Stimulated activated CD4-positive, alpha-beta T cell treated with anti-CD3 and anti-CD28 coated beads, Interleukin-1b, Interleukin-23, amount 100 ng/mL, for 1 hour (primary cell): Measurements from ENCODE around the gene BCL2L12.
"Not testable (repeated sequence)": the region's sequence is repeated elsewhere in the genome, so short reads cannot be mapped to it uniquely, and the experiment has no call there.

Source experiments
- DNase-seq, 2 donors: peaks; one replicate each; pipeline ENCODE4 v3.0.0-alpha.2; 2020; ENCODE audit warnings: low read depth in 2 of 2

Gene BCL2L12

DNA sequence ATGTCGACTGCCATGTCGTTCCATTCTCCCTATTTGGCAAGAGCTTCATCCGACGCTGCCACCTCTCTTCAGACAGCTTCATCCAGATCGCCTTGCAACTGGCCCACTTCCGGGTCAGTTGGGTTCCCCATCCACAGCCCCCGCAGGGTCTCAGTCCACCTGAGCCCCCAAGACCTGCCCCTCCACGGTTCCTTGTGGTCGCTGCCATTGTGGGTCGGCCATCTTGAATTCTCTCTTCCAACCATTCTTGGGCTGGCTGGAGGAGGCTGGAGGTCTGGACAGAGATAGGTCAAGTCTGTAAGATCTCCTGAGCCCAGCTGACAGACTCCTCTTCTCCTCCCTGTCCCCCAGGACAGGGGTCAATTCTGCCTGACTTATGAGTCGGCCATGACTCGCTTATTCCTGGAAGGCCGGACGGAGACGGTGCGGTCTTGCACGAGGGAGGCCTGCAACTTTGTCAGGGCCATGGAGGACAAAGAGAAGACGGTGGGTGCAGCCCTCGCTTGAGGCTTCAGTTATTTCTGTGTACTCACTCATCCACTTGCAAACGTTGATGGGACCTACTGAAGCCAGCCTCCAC is 44.7 kb downstream of the BCL2L12 start:
- DNase-seq: no peak

- no peak for DNase-seq
Measured at GRCh38 chr19:49712397-49712859, 46.7 kb downstream of the BCL2L12 start.

GRCh38 chr19:49713236-49713845 is 47.6 kb downstream of the BCL2L12 start:
- no peak for DNase-seq

DNA sequence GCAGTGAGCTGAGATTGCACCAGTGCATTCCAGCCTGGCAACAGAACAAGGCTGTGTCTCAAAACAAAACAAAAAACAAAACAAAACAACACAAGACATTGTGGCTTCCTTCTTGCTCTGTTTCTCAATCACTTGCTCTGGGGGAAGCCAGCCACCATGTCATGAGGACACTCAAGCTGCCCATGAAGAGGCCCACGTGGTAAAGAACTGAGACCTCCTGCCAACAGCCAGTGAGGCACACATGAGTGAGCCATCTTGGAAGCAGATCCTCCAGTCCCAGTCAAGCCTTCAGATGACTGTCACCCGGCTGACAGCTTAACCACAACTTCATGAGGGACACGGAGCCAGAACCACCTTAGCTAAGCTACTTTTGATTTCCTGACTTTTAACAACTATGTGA is 50.4 kb downstream of the BCL2L12 start:
- DNase-seq: no peak

- DNase-seq: no peak
Measured at GRCh38 chr19:49718511-49718910, 52.8 kb downstream of the BCL2L12 start.

- DNase-seq: no peak
Measured at GRCh38 chr19:49718991-49719390, 53.3 kb downstream of the BCL2L12 start.

DNA sequence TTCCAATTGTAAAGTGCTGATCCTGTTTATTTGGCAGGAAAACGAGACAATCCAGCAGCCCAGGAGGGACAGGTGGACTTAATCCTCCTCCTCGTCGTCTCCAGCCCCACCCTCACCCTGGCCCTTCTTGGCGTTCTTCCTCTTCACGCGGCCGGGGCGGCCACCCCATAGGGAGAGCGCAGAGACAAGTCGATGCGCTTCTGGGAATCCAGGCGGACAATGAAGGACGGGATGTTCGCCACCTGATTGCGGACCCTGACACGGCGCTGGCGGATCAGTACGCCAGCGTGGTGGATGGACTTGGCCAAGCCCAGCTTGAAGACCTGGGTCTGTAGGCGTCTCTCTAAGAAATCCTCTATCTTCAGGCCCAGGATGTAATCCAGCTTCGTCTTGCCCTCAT is 53.7 kb downstream of the BCL2L12 start:
- DNase-seq: not testable (repeated sequence)
